ENCODE results near the gene NOL9. TPM values are rescaled to one million over a fixed set of nuclear protein-coding genes. Genes with fewer than 3 reads are reported as not detected.
"Not testable (repeated sequence)": the region's sequence is repeated elsewhere in the genome, so short reads cannot be mapped to it uniquely, and the experiment has no call there.

NOL9 gene
- total RNA-seq, 1 donor from 2014 or later: 32.5 TPM

GRCh38 chr1:6600410-6601048 is 46.2 kb upstream of the NOL9 start:
- Histone ChIP-seq H3K4me3 (ENCODE audit: low read depth, low read length) (peak overlapping the region; percentile 69), H3K36me3 (ENCODE audit: control insufficient read depth, insufficient read depth, low read length) (peaks cover 1% of the 10 kb centered on the region), H3K27me3 (ENCODE audit: control insufficient read depth, insufficient read depth, low read length) (no peaks in the 10 kb centered on the region)
- TF ChIP-seq CTCF (IDR thresholded peaks at IDR 0.05; ENCODE audit: insufficient read depth, low read length, poor library complexity, severe bottlenecking): no peak
- no peak for DNase-seq (ENCODE audit: low read depth)

GRCh38 chr1:6599991-6600390 is 45.7 kb upstream of the NOL9 start:
- DNase-seq (ENCODE audit: low read depth); H3K27me3 ChIP-seq (ENCODE audit: control insufficient read depth, insufficient read depth, low read length); H3K36me3 ChIP-seq (ENCODE audit: control insufficient read depth, insufficient read depth, low read length): not testable (repeated sequence)
- peak overlapping the region; percentile 69 for H3K4me3 ChIP-seq (ENCODE audit: low read depth, low read length)

- TF ChIP-seq CTCF (IDR thresholded peaks at IDR 0.05; ENCODE audit: insufficient read depth, low read length, poor library complexity, severe bottlenecking): no peak
- Histone ChIP-seq H3K27me3 (ENCODE audit: control insufficient read depth, insufficient read depth, low read length) (no peaks in the 10 kb centered on the region), H3K4me3 (ENCODE audit: low read depth, low read length) (no peak overlapping the region), H3K36me3 (ENCODE audit: control insufficient read depth, insufficient read depth, low read length) (peaks cover 1% of the 10 kb centered on the region)
- DNase-seq (ENCODE audit: low read depth): no peak
Measured at GRCh38 chr1:6599141-6599975, 45.0 kb upstream of the NOL9 start.

- Histone ChIP-seq H3K36me3 (ENCODE audit: control insufficient read depth, insufficient read depth, low read length) (peaks cover 3% of the 10 kb centered on the region), H3K4me3 (ENCODE audit: low read depth, low read length) (no peak overlapping the region), H3K27me3 (ENCODE audit: control insufficient read depth, insufficient read depth, low read length) (no peaks in the 10 kb centered on the region)
- TF ChIP-seq CTCF (IDR thresholded peaks at IDR 0.05; ENCODE audit: insufficient read depth, low read length, poor library complexity, severe bottlenecking): no peak
- DNase-seq (ENCODE audit: low read depth): no peak
Measured at GRCh38 chr1:6597777-6598131, 43.4 kb upstream of the NOL9 start.

GRCh38 chr1:6596886-6597776 is 42.8 kb upstream of the NOL9 start:
- Histone ChIP-seq H3K4me3 (ENCODE audit: low read depth, low read length) (no peak overlapping the region), H3K36me3 (ENCODE audit: control insufficient read depth, insufficient read depth, low read length) (peaks cover 3% of the 10 kb centered on the region), H3K27me3 (ENCODE audit: control insufficient read depth, insufficient read depth, low read length) (no peaks in the 10 kb centered on the region)
- no peak for TF ChIP-seq CTCF (IDR thresholded peaks at IDR 0.05; ENCODE audit: insufficient read depth, low read length, poor library complexity, severe bottlenecking)
- no peak for DNase-seq (ENCODE audit: low read depth)

- H3K4me3 ChIP-seq (ENCODE audit: low read depth, low read length): no peak overlapping the region
- H3K36me3 ChIP-seq (ENCODE audit: control insufficient read depth, insufficient read depth, low read length): peaks cover 4% of the 10 kb centered on the region
- no peak for DNase-seq (ENCODE audit: low read depth)
- no peaks in the 10 kb centered on the region for H3K27me3 ChIP-seq (ENCODE audit: control insufficient read depth, insufficient read depth, low read length)
- no peak for TF ChIP-seq CTCF (IDR thresholded peaks at IDR 0.05; ENCODE audit: insufficient read depth, low read length, poor library complexity, severe bottlenecking)
Measured at GRCh38 chr1:6596351-6596750, 42.0 kb upstream of the NOL9 start.

All from kidney epithelial cell (primary cell).